Measurements from ENCODE around the gene NGRN. TPM values are rescaled to one million over a fixed set of nuclear protein-coding genes. Genes with fewer than 3 reads are reported as not detected.

The NGRN gene
- total RNA-seq: 69.2 and 71.2 TPM in 2 replicates

DNA sequence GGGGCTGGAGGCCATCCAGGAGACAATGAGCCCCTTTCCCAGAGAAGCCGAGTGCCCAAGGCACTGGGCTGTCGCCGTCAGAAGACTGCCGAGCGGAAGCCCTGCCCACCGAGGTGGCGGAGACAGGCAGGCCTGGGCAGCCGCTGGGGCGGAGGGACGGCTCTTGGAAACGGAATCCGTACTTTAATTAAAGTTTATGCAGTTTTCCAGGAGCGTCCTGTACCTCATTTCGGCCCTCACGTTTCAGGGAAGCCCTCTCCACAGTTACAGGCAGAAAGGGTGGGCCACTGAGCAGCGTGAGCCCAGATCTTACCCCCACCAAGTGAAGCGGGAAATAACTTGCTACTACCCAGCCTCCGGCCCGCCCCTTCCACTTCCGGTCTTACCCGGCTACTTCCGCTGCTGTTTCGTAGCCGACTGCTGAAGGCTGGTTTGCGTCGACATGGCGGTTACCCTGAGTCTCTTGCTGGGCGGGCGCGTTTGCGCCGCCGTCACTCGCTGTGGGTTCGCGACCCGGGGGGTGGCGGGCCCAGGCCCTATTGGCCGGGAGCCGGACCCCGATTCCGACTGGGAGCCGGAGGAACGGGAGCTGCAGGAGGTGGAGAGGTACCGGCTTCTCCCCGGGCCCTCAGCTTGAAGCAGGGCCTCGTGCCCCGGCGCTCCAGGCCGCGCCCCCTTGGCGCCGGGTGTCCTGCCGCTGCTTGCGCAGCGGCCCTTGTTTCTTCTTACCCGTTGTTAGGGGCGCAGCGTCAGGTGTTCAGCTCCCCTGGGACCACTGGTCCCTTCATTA is at the start of gene NGRN:
Gene NGRN (plus strand): TSS at position 402 of the 790 bp plus-strand sequence. CDS start 41 bp downstream, at position 443.

DNA sequence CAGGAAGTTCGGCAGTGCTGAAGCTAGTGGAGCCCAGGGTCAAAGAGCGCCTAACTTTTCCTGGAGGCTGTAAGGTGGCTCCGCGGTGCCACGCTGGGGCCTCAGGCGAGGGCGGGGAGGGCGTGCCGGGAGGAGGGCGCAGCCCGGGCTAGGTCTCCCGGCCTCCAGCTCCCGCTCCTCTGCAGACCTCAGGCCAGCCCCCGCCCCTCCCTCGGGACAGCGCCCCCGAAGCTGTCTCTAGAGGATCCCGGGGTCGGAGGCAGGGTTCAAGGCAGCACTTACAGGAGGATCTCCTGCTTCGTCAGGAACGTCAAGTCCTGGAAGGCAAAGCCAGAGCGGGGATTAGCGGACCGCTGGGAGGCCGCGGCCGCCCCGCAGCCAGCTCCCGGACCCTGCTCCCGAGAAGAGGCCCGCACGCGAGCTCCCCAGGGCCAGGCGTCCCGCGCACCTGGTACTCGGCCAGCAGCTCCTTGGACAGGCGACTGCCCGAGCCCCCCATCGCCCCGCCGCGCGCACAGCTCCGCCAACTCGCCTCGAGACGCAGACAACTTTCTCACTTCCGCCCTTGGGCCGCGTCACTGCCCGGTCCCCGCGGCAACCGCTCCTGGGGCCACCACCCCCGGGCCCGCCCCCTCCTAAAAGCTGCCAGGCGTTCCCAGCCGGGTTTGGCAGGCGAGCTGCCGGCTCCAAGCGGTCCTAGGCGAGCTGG is 31.9 kb upstream of the NGRN start, which contains the start of gene CIB1:
Gene CIB1 (minus strand): TSS at position 555 of the 709 bp plus-strand sequence. CDS start 56 bp downstream, at position 499.

GRCh38 chr15:90234096-90234988 is 31.1 kb upstream of the NGRN start, which contains the start of gene GDPGP1:
Gene GDPGP1 (plus strand): TSS chr15:90234209. CDS start chr15:90240909, 6,700 bp downstream.

GRCh38 chr15:90249203-90249863 is 16.1 kb upstream of the NGRN start, which contains the start of gene TTLL13:
Gene TTLL13 (plus strand): TSS chr15:90249556. CDS start chr15:90250631, 1,075 bp downstream.

Other genes with a start within 250 kb of the NGRN start
- 129 and 142 TPM in 2 replicates for gene IDH2, start 163.2 kb upstream of the NGRN start, total RNA-seq
- 47.7 and 135 TPM in 2 replicates for gene SEMA4B, start 64.3 kb upstream of the NGRN start, total RNA-seq
- gene CIB1, start 31.7 kb upstream of the NGRN start, total RNA-seq: 55.8 and 67.1 TPM in 2 replicates
- gene GDPGP1, start 31.5 kb upstream of the NGRN start, total RNA-seq: 7.9 and 8.1 TPM in 2 replicates
- under 0.01 TPM in 1 of 2 replicates, not detected in the other for gene TTLL13, start 16.1 kb upstream of the NGRN start, total RNA-seq
- gene ZNF774, start 86.6 kb downstream of the NGRN start, total RNA-seq: 0.33 and 1.5 TPM in 2 replicates
- gene IQGAP1, start 122.6 kb downstream of the NGRN start, total RNA-seq: 134 and 146 TPM in 2 replicates

Measured in mesangial cell (primary cell).